AG20443 (cell line): ENCODE data around the gene BTF3.
"Not testable (repeated sequence)": the region's sequence is repeated elsewhere in the genome, so short reads cannot be mapped to it uniquely, and the experiment has no call there.

ENCODE experiments used
- DNase-seq: peaks from one replicate; pipeline ENCODE4 v3.0.0; 2012; ENCODE audit warnings: low spot score, mixed read lengths

Gene BTF3

GRCh38 chr5:73498057-73498992, at the start of gene BTF3:
Gene BTF3 (plus strand): TSS chr5:73498442. CDS start chr5:73498668, 226 bp downstream.
- DNase-seq: peak; percentile 98

GRCh38 chr5:73448463-73449136, 49.6 kb upstream of the BTF3 start, which contains the start of gene FOXD1:
Gene FOXD1 (minus strand): TSS chr5:73448777. CDS start chr5:73448362, 415 bp downstream.
- peak; percentile 89 for DNase-seq

- no peak for DNase-seq
Observed at GRCh38 chr5:73450137-73450536, 48.1 kb upstream of the BTF3 start.

- no peak for DNase-seq
Observed at GRCh38 chr5:73450672-73451223, 47.5 kb upstream of the BTF3 start.

GRCh38 chr5:73451224-73452130, 46.8 kb upstream of the BTF3 start:
- DNase-seq: peak; percentile 82

- no peak for DNase-seq
Observed at GRCh38 chr5:73452215-73452614, 46.0 kb upstream of the BTF3 start.

- DNase-seq: peak; percentile 50
Observed at GRCh38 chr5:73454379-73455036, 43.7 kb upstream of the BTF3 start.

GRCh38 chr5:73456462-73456861, 41.8 kb upstream of the BTF3 start:
- not testable (repeated sequence) for DNase-seq

- no peak for DNase-seq
Observed at GRCh38 chr5:73459366-73459765, 38.9 kb upstream of the BTF3 start.

- no peak for DNase-seq
Observed at GRCh38 chr5:73460133-73460532, 38.1 kb upstream of the BTF3 start.

- DNase-seq: peak; percentile 80
Observed at GRCh38 chr5:73464016-73464745, 34.1 kb upstream of the BTF3 start.

- DNase-seq: not testable (repeated sequence)
Observed at GRCh38 chr5:73468638-73469037, 29.6 kb upstream of the BTF3 start.

GRCh38 chr5:73469878-73470277, 28.4 kb upstream of the BTF3 start:
- no peak for DNase-seq

GRCh38 chr5:73471654-73472053, 26.6 kb upstream of the BTF3 start:
- no peak for DNase-seq

- no peak for DNase-seq
Observed at GRCh38 chr5:73472116-73472515, 26.1 kb upstream of the BTF3 start.

GRCh38 chr5:73480500-73480899, 17.7 kb upstream of the BTF3 start:
- no peak for DNase-seq

- DNase-seq: peak; percentile 57
Observed at GRCh38 chr5:73482383-73483136, 15.7 kb upstream of the BTF3 start.

GRCh38 chr5:73483676-73484075, 14.6 kb upstream of the BTF3 start:
- no peak for DNase-seq

- DNase-seq: no peak
Observed at GRCh38 chr5:73484511-73484910, 13.7 kb upstream of the BTF3 start.

- DNase-seq: no peak
Observed at GRCh38 chr5:73485715-73486114, 12.5 kb upstream of the BTF3 start.
